HG03066 (cell line): ENCODE data around the gene EDDM3A.
"Not testable (repeated sequence)": the region's sequence is repeated elsewhere in the genome, so short reads cannot be mapped to it uniquely, and the experiment has no call there.

Experiments
- ATAC-seq: cut with Tn5 transposase; IDR thresholded peaks from one replicate; pipeline ENCODE4 v1.9.1; 2021; ENCODE audit warnings: low read depth; ENCODE audit not compliant: unreplicated experiment

The EDDM3A gene

DNA sequence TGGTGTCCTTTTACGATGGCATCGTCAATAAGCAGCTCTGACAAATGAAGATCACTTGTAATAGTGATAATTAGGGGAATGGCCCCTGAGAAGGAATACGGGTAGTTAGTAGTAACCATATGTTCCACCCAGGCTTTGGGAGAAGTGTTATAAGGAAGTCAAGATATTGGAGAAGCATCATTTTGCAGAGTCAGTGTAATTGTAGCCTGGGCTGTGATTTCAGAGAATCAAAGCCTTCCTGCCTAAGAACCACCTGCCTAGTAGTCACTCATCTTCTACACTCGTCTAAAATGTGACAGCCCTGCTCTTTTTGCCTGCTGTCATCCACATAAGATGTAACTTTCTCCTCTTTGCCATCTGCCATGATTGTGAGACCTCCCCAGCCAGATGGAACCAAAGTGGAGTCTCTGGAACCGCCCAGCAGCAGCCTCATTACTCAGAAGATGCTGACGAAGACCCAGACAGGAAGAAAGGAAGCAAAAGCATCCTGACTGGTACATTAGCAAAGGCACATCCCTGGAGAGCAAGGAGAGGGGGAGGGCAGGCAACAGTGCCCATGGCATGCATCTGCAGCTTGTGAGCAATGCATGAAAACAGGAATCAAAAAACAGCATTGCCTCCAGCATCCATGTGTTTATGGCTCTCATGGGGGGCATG lies 12.6 kb upstream of the EDDM3A start:
- ATAC-seq: no peak

DNA sequence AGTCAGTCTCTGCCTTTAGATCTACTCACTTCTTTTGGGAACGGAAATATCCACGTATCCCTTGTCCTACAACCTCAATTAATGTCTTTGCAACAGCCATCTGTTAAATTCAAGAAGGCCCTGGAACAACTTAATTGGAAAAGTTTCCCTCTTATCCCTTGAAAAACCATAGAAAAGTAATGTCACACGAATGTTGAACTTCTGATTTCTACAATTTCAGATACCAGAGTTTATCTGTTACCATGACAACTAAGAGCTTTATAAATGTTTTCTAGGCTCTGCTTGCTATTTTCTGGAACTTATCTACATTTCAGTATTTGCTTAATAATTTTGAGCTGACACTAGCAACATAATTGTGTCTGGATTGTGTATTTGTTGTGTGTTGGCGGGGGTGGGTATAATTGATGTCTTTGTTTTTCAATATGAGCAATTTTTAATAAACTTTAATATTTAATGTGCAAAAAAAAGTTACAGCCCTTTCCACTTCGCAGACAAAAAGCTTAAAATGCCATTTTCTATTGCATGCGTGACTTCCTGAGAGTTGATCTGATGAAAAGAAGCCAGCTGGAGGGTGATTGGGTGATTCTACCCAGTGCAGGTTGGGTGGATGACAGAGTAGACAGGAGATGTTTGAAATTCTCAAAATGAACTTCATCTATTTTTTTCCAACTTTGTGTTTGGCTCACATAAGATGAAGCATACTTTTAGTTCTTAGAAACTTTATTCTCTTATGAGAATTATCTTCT lies 11.8 kb upstream of the EDDM3A start:
- ATAC-seq: no peak

DNA sequence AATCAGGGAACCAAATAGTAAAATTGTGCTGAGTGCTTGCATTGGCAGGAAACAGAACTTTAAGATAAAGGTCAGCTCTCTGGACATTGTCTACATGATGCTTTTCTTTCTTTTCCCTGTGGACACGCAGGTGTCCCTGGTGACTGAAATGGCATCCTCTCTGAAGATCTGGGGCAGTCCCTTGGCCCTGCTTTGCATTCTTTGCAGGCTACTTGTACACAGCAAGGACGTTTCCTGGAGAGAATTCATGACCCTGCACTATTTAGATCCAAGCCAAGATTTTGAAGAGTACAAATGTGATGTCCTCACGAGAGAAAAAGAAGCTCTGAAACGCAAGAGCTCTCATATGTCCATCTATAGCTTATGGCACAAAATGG lies 11.3 kb upstream of the EDDM3A start:
- ATAC-seq: no peak

DNA sequence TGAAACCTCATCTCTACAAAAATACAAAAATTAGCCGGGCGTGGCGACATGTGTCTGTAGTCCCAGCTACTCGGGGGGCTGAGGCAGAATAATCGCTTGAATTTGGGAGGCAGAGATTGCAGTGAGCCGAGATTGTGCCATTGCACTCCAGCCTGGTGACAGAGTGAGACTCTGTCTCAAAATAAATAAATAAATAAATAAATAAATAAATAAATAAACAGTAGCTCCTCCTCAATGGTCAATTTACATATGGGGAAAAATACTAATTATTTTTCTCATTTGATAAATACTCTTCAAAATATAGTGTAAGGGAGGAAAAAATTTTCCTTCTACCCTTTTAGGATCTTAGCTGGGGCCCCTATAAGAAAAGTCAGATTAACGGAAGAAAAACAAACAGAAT lies 7.4 kb upstream of the EDDM3A start:
- ATAC-seq: not testable (repeated sequence)

DNA sequence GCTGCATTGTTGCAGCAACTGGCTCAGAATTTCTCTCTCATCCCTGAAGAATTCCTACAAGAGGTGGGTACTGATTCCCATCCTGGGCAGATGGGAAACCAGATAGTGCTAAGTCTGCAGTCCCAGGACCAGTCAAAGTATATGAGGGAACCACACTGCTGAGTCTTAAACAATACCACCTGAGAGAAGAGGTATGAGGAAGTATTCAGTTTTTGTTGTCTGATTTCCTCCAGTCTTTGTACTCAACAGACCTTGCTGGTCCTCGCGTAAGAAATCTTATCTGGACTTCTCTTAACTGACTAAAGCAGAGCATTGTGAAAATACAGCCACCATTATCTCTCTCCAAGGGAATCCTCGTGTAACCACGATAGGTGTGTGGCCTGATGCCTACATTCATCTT lies 3.6 kb upstream of the EDDM3A start:
- ATAC-seq: no peak

DNA sequence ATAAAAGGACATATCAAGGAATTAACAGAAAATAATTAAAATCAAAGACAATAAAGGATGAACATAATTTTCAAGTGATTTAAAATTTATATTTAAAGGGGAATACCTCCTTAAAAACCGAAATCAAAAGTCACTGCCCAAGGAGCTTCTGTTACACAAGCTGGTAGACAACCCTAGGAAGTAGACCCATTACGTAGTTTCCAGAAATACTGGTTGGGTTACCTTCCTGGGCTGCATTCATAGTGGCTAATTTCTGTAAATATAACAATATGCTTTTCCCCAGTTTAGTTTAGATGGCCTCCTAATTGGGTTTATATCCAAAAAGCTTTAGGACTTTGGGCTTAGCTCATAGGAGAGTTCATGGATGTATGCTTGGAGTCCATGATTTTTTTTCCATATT lies 2.1 kb upstream of the EDDM3A start:
- no peak for ATAC-seq

DNA sequence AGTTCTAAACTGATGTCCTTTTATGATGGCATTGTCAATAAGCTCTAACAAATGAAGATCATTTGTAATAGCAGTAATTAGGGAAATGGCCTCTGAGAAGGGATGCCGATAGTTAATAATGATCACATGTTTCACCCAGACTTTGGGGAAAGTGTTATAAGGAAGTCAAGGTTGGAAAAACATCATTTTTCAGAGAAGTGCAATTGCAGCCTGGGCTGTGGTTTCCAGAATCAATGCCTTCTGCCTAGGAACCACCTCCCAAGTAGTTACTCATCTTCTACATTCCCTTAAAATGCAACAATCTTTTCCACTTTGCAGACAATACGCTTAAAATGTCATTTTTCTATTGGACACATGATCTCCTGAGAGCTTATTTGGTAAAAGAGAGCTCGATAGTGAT lies 879 bp downstream of the EDDM3A start:
- ATAC-seq: no peak

DNA sequence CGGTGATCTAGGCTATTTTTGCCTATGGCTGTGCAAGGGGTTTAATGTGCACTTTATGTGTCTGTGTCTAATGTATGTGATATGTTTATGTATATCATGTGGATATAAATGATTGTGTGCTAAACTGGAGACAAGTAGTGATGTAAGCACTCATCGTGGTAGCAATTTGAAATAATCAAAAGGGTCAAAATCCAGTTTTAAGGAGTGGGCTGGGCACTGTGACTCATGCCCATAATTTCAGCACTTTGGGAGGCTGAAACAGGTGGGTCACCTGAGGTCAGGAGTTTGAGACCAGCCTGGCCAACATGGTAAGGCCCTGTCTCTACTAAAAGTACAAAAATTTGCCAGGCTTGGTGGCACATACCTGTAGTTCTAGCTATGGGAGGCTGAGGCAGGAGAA lies 2.8 kb downstream of the EDDM3A start:
- ATAC-seq: no peak

DNA sequence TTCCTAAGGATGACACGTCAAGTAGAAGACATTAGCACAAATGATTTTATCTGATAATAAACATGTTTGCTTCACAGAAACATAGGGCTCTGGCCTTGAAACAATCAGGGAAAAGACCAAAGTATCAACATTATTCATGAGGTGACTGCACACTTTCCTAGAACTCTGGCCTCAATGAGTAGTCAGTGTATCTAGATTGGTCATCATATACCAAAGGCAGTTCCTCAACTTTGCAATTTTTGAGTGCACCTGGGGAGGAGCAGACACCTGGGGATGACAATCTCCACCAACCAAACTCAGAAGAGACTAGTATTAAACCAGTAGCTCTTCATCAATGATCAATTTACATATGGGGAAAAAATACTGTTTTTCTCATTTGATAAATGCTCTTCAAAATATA lies 4.5 kb downstream of the EDDM3A start:
- no peak for ATAC-seq

DNA sequence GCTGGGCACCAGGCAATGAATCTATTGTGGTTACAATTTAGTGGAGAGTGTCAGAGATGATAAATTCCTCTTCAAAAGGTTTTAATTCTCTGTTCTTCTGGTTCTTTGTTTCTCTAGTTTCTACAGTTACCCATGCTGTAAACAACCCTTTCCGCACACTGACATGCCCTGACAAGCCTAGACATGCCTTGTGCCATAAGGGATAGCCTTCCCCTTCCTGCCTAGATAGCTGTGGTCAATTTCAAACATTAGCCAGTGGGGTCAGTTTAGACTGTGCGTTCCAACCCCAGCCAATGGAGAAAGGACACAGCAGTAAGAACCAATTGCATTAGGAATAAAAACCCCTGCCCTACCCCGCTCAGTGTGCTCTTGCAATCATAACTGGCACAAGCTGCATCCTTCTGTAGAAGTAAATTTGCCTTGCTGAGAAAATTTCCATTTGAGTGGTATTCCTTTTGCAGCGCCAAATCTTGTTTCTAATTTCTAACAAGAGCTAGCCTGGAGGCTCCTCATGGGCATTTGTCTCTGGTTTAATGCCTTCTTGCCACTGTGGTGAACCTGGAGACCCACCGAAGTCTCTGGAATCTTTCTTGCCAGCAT lies 6.4 kb downstream of the EDDM3A start:
- no peak for ATAC-seq

DNA sequence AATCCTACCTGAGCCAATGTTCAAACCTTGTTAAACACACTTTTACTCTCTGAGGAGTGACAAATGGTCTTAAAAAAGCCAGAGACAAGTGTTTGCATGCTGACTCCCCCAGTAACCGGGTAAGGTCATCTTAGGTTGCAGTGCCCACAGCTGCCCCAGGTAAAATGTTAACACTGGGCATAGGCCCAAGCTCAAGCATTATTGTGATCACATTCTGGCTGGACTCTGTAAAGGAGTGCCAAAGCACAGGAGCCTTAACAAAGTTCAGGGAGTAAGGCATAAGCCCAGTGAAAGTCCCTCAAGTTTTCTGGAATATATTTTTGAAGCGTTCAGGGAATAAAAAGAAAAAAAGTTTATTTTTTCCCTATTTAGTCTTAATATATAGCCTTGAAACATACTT lies 8.6 kb downstream of the EDDM3A start:
- no peak for ATAC-seq

DNA sequence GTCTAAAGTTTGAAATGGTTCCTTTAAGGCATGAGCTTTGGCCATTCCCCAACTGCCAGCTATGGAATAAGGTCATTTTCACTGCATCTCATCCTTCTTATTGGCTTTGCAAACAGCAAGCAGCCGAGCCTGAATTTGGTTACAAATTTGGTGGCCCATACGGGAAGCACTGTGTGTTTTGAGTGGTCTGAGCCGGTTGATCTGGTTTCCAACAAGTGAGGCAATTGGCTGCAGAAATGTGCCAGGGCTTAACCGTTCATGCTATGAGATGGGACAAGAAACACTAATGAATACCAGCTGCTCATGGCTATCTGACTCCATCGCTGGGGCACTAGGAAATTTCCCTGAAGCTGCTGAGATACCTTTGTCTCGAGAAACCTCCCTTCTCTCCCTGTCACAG lies 9.3 kb downstream of the EDDM3A start:
- ATAC-seq: no peak

DNA sequence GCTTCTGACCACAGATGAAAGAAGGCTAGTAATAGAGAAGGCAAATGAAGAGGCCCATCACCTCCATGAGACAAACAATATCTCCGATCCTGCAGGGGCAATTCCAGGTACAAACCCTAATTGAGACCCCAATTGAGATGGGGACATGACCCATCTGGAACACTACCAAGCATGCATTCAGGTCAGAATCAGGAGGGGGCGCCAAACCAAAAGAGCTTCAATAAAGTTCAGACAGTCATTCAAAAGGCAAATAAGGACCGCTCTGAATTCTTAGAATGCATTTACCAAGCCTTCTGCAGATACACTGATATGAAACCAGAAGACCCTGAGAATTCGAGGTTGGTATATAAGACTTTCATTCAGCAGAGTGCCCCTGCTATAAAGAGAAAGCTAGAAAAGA lies 12.3 kb downstream of the EDDM3A start:
- ATAC-seq: no peak

DNA sequence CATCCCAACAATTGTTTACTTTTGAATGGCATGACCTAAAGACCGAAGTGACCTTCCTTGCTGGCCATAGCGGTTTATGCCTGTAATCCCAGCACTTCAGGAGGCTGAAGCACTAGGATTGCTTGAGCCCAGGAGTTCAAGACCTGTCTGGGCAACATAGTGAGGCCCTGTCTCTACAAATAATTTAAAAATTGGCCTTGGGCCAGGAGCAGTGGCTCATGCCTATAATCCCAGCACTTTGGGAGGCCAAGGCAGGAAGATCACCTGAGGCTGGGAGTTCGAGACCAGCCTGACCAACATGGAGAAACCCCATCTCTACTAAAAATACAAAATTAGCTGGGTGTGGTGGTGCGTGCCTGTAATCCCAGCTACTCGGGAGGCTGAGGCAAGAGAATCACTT lies 13.8 kb downstream of the EDDM3A start:
- not testable (repeated sequence) for ATAC-seq

DNA sequence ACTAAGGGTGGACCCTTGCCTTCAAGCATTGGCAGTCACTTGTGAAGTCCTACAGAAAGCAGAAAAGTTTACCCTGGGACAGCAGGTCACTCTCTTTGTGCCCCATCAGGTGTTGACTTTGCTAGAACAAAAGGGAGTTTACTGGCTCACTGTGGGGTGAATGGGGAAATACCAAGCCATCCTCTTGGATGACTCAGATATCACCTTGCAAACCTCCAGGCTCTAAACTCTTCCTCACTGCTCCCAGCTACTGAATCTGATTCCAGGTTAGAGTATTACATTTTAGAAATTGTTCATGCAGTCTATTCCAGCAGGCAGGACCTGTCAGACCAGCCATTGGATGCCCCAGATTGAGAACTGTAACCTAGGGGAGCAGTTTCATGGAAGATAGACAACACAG lies 15.3 kb downstream of the EDDM3A start:
- ATAC-seq: no peak

DNA sequence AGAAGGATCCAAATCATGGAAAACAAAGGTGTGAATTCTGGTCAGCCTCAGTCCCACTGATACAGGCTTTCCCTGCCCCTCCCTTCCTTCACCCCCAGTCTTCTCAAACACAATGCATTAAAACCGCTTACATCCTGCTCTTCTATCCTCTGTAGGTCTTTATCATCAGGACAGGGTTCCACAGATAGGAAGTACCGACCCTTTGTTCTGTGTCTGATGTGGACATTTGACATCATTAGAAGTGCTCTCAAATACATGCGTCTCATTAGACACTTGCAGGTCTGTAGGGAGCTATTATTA lies 22.9 kb downstream of the EDDM3A start:
- no peak for ATAC-seq

DNA sequence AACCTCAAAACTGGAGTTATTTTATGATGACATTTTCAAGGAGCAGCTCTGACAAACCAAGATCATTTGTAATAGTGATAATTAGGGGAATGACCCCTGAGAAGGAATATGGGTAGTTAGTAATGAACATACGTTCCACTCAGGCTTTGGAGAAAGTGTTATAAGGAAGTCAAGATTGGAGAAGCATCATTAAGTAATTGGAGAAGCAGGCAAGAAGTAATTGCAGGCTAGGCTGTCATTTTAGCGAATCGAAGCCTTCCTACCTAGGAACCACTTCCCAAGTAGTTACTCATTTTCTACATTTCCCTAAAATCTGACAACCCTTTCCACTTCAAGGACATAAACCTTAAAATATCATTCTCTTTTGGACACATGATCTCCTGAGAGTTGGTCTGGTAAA lies 23.7 kb downstream of the EDDM3A start:
- ATAC-seq: no peak

DNA sequence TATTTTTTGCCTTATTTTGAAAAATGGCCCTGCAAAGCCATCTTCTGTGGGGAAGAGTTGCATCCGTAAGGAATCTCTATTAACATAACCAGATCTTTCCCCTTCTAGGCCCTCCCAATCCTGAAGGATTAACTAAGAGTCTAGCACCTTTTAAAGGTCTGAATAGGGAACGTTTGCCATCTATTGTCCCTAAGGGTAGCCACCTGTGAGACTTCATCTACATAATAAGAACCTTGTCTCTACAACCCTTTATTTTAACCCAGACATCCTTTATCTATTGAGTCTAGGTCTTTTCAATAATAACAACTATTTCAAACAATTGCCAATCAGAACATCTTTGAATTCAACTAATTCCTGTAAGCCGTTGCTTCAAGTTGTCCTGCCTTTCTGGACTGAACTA lies 27.0 kb downstream of the EDDM3A start:
- ATAC-seq: no peak

DNA sequence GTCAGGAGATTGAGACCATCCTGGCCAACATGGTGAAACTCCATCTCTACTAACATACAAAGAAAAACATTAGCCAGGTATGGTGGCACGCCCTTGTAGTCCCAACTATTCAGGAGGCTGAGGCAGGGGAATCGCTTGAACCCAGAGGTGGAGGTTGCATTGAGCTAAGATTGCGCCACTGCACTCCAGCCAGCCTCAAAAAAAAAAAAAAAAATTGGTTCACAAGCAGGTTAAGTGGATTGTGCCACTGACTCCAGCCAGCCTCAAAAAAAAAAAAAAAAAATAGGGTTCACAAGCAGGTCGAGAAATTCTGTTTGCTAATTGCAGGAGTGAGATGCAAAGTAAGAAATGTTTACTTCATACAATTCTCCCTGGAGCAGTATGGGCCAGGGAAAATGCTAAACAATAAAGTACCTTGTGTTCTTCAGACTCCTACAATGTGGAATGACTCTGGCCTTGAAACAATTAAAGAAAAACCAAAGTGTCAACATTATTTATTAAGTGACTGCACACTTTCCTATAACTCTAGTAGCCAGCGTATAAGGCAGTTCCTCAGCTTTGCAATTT lies 28.7 kb downstream of the EDDM3A start:
- no peak for ATAC-seq

DNA sequence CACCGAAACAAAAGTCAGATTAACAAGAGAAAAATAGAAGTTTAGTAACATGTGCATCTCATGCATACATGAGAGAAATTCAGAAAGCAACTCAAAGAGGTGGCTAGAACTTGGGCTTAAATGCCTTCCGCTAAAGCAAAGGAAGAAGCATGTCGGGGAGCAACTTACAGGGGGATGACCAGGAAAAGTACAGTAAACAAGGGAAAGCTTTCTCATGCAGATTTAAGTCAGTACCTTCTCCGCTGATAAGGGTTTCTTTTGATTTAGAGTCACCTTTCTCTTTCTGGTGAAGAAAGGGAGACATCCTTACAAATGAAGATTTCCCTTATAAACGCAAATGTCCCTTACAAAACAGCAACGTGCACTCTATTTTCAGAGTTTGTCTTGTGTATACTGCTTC lies 29.4 kb downstream of the EDDM3A start:
- ATAC-seq: no peak

DNA sequence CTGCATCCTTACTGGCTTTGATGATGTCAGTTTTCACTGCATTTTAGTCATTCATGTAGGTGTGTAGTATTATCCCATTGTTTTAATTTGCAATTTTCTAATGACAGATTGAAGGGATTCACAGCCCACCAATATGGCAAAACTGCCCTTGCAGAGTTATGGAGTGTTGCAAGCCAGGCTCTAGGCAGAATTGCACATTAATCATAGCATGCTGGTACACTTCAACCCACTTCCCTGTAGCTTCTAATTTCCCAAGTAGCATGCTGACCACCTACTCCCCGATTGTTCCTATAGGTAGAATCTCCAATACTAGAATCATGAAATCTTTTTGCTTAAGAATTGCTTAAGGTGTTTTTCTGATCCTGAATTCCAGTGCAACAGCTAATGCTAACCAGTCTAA lies 30.2 kb downstream of the EDDM3A start:
- no peak for ATAC-seq

DNA sequence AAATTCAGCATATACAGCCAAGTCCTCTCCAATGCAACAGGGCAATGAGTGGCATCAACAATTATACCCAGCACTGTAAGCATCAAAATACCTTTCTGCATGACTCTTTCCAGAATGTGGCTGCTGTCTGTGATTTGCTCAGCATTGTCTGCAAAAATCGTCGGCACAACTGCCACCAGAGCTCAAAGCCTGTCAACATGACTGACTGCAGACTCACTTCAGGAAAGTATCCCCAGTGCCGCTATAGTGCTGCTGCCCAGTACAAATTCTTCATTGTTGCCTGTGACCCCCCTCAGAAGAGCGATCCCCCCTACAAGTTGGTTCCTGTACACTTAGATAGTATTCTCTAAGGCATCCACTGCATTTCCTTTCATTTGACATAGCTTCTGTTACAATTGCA lies 36.1 kb downstream of the EDDM3A start:
- ATAC-seq: no peak
